ENCODE results near the gene RAD51B. TPM values are rescaled to one million over a fixed set of nuclear protein-coding genes. Genes with fewer than 3 reads are reported as not detected.
A peak's percentile ranks its signal among the peaks of the same experiment; 100 is the strongest.

Gene RAD51B
- total RNA-seq, 4 donors from 2014 or later, result 6.2 to 39.9 (median 12.9) TPM

DNA sequence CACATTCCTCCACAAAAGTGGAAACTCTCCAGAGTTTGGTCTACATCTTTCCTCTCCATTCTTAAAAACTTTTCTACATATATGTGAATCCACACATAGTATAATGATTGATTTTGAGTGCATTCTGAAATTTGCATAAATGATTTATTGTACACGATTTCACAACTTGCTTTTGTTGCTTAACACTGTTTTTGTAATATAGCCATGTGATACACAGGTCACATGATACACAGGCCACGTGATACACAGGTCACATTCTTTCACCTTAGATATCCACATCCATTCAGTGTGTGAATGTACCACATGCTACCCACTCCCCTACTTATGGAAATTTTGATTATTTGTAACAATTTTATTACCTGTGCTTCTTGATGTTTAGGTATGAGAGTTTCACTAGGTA, 654.2 kb downstream of the RAD51B start:
- H3K27ac ChIP-seq, result peak overlapping the region in 2 of 4 donors; percentile 59 to 70
- 66 to 75% methylated on average over 2 of the region's 2 CpGs for WGBS, 2 donors
- H3K4me1 ChIP-seq, result peaks cover 11 to 62% (median 26%) of the 10 kb centered on the region in 3 donors
- intact Hi-C loops (cut with DNase I), result no loop called here
- no peaks in the 10 kb centered on the region for H3K9me3 ChIP-seq
- H3K36me3 ChIP-seq, result no peaks in the 10 kb centered on the region
- TF ChIP-seq CTCF (IDR thresholded peaks at IDR 0.05) (no peak), POLR2A (IDR thresholded peaks at IDR 0.05) (no peak)
- H3K27me3 ChIP-seq, result no peaks in the 10 kb centered on the region
- DNase-seq, result no peak
- H3K4me3 ChIP-seq, result no peak overlapping the region

- 56 to 64% methylated on average over 3 to 4 of the region's 4 CpGs for WGBS, 2 donors
- no peak for DNase-seq
- Histone ChIP-seq H3K27ac (peak overlapping the region in 1 of 4 donors; percentile 59), H3K9me3 (no peaks in the 10 kb centered on the region), H3K4me1 (peaks cover 11 to 56% (median 25%) of the 10 kb centered on the region in 3 donors), H3K4me3 (no peak overlapping the region), H3K27me3 (no peaks in the 10 kb centered on the region), H3K36me3 (no peaks in the 10 kb centered on the region)
- TF ChIP-seq POLR2A (IDR thresholded peaks at IDR 0.05), result no peak
- no peak for TF ChIP-seq CTCF (IDR thresholded peaks at IDR 0.05)
- intact Hi-C loops (cut with DNase I), result no loop called here
Observed at GRCh38 chr14:68474741-68475140, 655.2 kb downstream of the RAD51B start.

DNA sequence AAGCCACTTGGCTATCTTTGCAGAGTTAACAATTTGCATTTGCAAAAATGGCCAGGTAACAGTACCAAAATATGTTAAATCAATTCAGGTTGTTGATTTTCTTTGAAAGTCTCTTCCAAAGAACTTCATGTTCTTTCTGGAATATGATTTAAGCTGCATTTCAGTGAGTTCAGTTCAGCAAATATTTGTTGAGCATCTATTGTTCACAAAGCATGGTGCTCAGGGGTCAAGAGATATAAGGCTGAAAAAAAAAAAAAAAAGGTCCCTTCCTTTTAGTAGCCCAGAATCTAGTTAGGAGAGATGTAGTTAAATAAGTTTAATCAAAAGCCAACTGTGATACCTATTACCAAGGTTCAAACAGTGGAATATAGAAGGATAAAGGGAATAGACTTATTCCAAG, 656.2 kb downstream of the RAD51B start:
- H3K36me3 ChIP-seq, result no peaks in the 10 kb centered on the region
- TF ChIP-seq CTCF (IDR thresholded peaks at IDR 0.05) (no peak), POLR2A (IDR thresholded peaks at IDR 0.05) (no peak)
- no peaks in the 10 kb centered on the region for H3K9me3 ChIP-seq
- DNase-seq, result no peak
- intact Hi-C loops (cut with DNase I), result no loop called here
- no peaks in the 10 kb centered on the region for H3K27me3 ChIP-seq
- H3K4me3 ChIP-seq, result no peak overlapping the region
- H3K27ac ChIP-seq, result peak overlapping the region; percentile 64 to 83 (median 80)
- H3K4me1 ChIP-seq, result peaks cover 11 to 56% (median 25%) of the 10 kb centered on the region in 3 donors

DNA sequence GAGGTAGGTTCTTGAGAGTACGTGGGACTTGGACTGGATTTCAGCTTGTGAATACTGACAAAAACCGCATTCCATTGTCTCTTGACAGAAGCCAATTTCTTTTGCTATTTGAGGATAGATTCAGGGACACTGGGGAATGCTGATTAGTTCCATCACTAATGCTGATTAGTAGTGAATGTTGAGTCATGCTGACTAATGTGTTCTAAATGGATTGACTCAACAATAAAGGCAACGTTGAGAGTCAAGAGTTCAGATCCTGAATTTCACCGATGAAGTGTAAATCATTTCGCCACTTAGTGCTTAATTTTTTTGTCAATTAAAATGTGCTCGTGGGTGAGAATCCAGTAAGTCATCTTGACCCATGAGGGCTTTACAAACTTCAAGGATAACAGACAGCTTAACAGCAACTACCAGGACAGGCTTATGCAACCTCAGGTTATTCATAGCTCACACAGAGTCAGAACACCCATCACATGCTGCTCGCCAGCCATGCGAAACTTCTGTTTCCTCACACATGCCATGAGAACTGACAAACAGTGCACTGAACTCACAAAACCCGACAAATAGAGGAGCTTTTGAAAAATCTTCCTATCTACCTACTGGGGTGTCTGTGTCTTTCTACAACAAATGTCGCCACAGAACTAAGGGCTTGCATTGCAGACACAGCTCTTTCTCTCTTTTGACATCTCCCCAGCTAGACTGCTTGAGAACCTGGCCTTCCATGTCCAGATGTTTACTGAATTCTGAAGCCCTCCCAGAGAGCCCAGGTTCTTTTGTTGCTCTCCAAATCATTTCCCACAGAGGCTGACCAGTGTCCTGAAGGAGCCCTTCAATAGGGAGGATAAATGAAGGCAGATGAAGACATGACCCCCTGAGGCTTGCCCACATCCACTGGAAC, 656.9 kb downstream of the RAD51B start:
- Histone ChIP-seq H3K4me1 (peaks cover 11 to 56% (median 25%) of the 10 kb centered on the region in 3 donors), H3K9me3 (no peaks in the 10 kb centered on the region), H3K27me3 (no peaks in the 10 kb centered on the region), H3K27ac (peak overlapping the region; percentile 64 to 83 (median 80)), H3K36me3 (no peaks in the 10 kb centered on the region), H3K4me3 (no peak overlapping the region)
- 39 to 42% methylated on average over 10 of the region's 10 CpGs for WGBS, 2 donors
- intact Hi-C loops (cut with DNase I), result no loop called here
- no peak for DNase-seq
- TF ChIP-seq CTCF (IDR thresholded peaks at IDR 0.05) (no peak), POLR2A (IDR thresholded peaks at IDR 0.05) (no peak)

GRCh38 chr14:68477110-68477455, 657.5 kb downstream of the RAD51B start:
- H3K36me3 ChIP-seq, result no peaks in the 10 kb centered on the region
- no peaks in the 10 kb centered on the region for H3K9me3 ChIP-seq
- peaks cover 11 to 54% (median 25%) of the 10 kb centered on the region in 3 donors for H3K4me1 ChIP-seq
- no peak for DNase-seq
- 94 to 100% methylated on average over 1 to 4 of the region's 4 CpGs for WGBS, 2 donors
- no peak for TF ChIP-seq CTCF (IDR thresholded peaks at IDR 0.05)
- no peak for TF ChIP-seq POLR2A (IDR thresholded peaks at IDR 0.05)
- H3K4me3 ChIP-seq, result no peak overlapping the region
- intact Hi-C loops (cut with DNase I), result no loop called here
- H3K27ac ChIP-seq, result peak overlapping the region; percentile 64 to 83 (median 80)
- H3K27me3 ChIP-seq, result no peaks in the 10 kb centered on the region
